ENCODE data around the gene SBK1.
"Not testable (repeated sequence)": the region's sequence is repeated elsewhere in the genome, so short reads cannot be mapped to it uniquely, and the experiment has no call there.

The SBK1 gene

DNA sequence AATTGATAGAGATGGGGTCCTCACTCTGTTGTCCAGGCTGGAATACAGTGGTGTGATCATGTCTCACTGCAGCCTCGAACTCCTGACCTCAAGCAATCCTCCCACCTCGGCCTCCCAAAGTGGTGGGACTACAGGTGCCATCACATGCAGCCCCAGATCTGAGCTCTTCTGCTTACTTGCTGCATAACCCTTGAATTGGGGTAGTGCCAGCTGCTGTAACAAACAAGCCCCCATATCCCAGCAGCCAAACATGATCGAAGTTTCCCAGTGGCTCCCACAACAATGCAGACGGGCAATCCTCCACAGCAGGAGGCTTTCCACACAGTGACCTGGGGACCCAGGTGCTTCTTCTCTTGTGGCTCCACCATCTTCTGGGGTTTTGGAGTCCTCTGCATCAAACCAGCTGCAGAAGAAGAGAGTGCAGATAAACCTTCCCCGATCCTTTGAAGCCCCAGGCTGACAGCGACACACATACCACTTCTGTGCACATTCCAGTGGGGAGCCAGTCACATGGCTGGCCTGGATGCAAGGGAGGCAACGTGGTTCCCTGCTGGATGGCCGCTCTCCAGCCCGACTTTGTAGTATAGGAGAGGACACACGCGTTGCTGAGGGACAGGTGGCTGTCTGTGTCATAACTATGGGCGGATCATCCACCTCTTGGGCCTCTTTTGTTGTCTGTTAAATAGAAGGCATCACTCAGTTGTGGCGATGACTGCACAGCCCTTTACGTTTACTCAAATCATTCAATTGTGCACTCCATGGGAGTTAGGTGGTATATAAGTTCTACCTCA is 16.7 kb downstream of the SBK1 start:
- DNase-seq (ENCODE audit: low read depth, low spot score), result no peak

DNA sequence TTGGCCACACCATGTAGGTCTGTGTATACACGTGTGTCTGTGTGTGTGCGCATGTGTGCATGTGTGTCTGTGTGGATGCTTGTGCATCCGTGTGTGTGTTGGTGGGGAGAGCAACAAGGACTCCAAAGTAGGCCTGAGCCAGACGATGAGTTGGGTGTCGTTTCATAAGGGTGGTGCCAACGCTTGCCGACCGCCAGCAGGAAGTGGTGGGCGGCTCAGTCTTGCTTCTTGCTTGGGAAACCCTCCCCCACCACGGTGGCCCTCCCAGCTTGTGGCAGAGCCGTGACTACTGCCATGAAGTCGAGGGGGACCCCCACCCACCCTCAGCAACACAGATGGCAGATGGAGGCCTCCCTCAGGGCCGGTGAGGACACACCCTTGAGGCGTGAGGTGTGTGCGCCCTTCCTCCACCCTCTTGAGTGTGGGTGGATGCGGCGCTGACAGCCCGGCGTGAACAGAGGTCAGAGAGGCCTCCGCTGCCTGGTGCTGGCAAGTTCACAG is 17.5 kb downstream of the SBK1 start:
- DNase-seq (ENCODE audit: low read depth, low spot score), result no peak

DNA sequence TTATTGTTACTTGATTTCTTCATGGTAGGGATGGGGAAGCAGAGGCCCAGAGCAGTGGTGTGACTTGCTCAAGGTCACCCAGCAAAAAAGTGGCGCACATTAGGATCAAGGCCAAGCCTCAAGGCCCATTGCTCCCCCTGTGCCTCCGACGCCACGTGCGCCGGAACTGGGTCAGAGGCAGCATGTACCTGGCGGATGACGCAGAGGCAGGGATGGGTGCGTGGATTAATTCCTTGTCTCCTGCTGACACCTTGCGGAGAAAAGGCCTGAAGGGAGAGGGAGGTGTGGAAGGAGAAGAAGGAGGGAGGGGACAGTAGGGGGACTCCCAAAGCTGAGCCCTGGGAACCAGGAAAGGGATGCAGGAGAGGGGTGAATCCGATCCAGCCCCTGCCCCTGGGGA is 18.5 kb downstream of the SBK1 start:
- DNase-seq (ENCODE audit: low read depth, low spot score), result no peak

- DNase-seq (ENCODE audit: low read depth, low spot score), result no peak
Measured at GRCh38 chr16:28311413-28311812, 19.1 kb downstream of the SBK1 start.

DNA sequence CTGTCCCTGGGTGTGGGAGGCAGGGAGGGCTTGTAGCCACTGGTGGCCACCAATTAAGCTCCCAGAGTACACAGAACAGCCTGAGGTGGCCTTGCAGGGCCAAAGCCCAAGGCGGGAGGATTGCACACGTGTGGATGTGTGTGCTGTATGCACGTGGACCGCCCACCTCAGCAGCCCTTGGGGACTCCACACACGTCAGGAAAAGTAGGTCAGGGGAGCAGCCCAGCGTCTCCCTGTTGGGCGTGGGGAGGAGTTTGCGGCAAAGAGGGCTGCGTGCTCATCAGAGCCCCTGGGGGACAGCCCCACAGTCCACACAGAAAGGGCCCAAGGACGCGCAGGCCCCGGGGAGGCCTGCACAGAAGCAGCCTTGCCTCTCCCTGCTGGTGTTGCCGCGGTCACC is 19.6 kb downstream of the SBK1 start:
- DNase-seq (ENCODE audit: low read depth, low spot score), result no peak

DNA sequence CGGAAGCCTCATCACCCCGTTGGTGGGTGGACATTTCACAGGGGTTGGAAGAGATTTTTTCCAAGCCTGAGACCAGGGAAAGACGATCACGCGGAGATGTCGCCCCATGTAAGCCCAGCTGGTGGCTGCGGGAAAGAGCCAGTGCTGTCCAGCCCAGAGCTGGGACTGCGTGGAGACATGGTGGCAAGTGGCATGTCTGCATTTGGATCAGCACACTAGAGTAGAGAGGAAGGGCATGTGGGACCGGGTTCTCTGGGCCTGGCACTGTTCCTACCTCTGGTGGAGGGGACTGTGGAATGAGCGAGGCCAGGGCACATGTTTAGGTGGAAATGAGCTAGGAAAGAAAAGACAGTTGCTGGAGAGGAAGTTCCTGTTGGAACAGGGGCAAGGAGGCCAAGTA is 20.0 kb downstream of the SBK1 start:
- DNase-seq (ENCODE audit: low read depth, low spot score), result no peak

GRCh38 chr16:28313587-28313986 is 21.3 kb downstream of the SBK1 start:
- no peak for DNase-seq (ENCODE audit: low read depth, low spot score)

GRCh38 chr16:28316054-28316453 is 23.7 kb downstream of the SBK1 start:
- no peak for DNase-seq (ENCODE audit: low read depth, low spot score)

GRCh38 chr16:28317040-28317880 is 24.9 kb downstream of the SBK1 start:
- no peak for DNase-seq (ENCODE audit: low read depth, low spot score)

DNA sequence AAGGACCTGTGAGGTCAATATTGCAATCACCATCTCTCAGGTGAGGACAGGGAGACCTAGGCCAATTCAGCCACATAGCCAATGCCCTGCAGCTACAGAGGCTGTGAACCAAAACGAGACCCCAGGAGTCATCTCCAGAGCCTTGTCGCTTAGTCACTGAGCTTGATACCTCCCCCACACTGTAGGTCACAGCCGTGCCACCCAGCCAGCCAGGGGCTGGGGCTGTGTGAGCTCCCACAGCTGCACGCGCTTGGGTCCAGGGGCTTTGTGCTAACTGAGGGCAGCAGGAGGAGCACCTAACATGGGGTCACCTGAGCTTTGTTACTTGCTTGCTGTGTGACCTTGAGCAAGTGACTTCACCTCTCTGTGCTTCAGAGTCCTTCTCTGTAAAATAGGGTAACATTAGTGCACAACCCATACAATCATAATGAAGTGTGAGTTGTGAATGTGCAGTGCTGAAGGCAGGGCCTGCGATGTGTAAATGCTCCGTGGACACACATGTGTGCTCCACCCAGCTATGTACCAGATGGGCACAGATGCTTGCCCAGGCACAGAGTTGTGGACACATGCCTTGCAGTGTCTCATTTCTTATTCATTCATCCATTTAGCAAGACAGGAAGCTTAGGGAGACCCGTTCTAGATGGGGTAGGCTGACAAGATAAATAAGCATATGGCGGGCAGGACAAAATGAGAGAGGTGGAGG is 25.9 kb downstream of the SBK1 start:
- no peak for DNase-seq (ENCODE audit: low read depth, low spot score)

GRCh38 chr16:28319476-28320022 is 27.2 kb downstream of the SBK1 start:
- DNase-seq (ENCODE audit: low read depth, low spot score), result no peak

DNA sequence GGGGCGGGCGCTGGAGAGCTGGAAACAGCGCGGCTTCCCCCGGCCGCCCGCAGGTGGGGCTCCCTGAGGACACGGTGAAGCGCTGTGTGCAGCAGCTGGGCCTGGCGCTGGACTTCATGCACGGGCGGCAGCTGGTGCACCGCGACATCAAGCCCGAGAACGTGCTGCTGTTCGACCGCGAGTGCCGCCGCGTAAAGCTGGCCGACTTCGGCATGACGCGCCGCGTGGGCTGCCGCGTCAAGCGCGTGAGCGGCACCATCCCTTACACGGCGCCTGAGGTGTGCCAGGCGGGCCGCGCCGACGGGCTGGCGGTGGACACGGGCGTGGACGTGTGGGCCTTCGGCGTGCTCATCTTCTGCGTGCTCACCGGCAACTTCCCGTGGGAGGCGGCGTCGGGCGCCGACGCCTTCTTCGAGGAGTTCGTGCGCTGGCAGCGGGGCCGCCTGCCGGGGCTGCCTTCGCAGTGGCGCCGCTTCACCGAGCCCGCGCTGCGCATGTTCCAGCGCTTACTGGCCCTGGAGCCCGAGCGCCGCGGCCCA is 27.8 kb downstream of the SBK1 start:
- no peak for DNase-seq (ENCODE audit: low read depth, low spot score)

DNA sequence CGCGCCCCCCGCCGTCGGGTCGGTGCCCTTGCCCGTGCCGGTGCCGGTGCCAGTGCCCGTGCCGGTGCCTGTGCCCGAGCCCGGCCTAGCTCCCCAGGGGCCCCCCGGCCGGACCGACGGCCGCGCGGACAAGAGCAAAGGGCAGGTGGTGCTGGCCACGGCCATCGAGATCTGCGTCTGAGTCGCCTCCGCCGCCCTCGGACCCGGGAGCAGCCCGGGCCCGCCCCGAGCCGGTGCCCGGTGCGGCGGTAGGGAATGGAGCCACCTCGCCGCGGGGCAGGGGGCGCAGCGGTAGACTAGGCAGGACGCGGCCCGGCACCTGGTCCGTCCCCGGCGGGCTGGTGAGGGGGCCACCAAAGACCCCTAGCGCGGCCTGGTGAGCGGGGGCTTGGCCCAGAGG is 28.4 kb downstream of the SBK1 start:
- no peak for DNase-seq (ENCODE audit: low read depth, low spot score)

DNA sequence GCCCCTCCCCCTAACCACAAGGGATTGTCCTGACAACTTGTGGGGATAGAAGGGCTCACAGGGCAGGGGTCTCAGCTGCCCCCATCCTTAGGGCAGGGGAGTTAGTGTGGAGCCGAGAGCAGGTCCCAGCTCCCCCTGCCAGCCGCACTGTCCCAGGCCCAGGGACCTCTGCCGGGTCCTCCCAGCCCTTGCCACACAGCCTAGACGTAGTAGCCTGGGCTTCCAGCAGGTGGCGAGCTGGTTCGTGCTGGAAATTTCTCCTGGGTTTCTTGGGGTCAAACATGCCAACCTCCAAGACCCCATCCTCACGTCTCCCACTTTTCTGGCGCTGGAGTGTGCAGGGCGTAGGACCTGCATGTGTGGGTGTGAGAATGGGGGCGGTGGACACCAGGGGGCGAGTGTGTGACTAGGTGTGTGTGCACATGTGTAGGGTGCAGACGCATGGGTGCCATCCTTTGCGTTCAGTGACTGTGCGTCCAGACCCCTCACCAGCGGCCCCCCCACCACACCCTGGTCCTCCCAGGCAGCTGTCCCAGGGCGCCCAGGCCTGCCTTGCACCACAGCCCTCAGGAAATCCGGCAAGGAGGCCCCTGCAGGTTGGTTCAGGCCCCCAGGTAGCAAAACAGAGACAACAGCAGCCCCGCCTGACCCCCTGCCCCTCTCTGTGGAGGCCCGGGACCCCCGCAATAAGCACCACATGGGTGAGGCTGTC is 29.5 kb downstream of the SBK1 start:
- DNase-seq (ENCODE audit: low read depth, low spot score), result no peak

GRCh38 chr16:28324235-28324886 is 32.0 kb downstream of the SBK1 start:
- no peak for DNase-seq (ENCODE audit: low read depth, low spot score)

- DNase-seq (ENCODE audit: low read depth, low spot score), result no peak
Measured at GRCh38 chr16:28324887-28325279, 32.6 kb downstream of the SBK1 start.

GRCh38 chr16:28326881-28327610 is 34.7 kb downstream of the SBK1 start:
- DNase-seq (ENCODE audit: low read depth, low spot score), result no peak

- not testable (repeated sequence) for DNase-seq (ENCODE audit: low read depth, low spot score)
Measured at GRCh38 chr16:28330232-28330631, 37.9 kb downstream of the SBK1 start.

- DNase-seq (ENCODE audit: low read depth, low spot score), result not testable (repeated sequence)
Measured at GRCh38 chr16:28330981-28331380, 38.7 kb downstream of the SBK1 start.

- not testable (repeated sequence) for DNase-seq (ENCODE audit: low read depth, low spot score)
Measured at GRCh38 chr16:28332632-28333031, 40.3 kb downstream of the SBK1 start.
